Measurements from ENCODE around the gene MAP7.

MAP7 gene

DNA sequence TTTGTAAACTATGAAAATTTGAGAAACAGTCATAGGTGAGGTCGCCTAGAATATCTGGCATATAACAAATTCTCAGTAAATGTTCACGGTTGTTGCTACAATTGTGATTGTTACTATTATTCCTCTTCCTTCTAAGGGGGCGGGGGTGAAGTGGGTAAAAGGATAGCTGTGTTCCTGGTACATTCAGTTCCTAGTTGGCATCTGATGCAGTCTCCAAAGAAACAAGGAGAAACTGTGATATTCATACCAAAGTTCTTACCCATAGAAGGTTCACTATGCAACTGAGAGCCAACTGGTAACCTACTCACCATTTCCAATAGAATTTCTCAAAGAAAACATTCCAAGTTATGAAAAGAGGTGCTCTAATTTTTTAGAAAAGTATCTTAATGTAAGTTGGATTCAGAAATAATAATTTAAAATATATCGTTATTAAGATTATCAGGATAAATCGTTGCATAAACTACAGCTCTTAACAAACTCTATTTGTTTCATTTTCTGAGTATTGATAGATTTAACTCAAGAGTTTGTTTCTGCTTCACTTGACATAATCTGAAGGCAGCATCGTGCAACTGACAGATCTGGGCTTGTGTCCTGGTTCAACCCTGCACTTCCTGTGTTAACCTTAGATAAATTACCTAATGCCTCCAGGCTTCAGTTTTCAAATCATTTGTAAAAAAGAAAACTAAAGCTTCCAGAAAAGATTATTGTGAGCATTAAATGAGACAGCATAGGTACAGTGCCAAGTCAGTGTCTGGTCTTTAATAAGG is 13.3 kb upstream of the MAP7 start:
- DNase-seq = no peak

DNA sequence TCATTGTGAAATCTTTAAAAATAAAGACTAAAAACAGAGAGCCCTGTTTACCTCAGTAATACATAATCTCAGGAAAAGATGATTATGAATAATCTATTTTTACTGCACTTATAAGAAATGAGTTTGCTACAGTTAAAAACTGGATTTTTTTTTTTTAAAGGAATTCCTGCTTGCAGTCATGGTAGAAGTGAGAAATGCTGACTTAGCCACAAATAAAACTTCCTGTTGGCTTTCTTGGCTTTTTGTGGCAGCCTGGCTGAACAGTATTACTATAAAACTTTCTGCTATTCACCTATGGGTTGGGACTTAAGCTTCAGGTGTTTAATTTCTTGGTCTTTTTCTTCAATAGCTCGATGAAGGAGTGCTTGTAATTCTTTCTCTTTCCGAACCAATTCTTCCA is 12.0 kb upstream of the MAP7 start:
- DNase-seq = no peak

DNA sequence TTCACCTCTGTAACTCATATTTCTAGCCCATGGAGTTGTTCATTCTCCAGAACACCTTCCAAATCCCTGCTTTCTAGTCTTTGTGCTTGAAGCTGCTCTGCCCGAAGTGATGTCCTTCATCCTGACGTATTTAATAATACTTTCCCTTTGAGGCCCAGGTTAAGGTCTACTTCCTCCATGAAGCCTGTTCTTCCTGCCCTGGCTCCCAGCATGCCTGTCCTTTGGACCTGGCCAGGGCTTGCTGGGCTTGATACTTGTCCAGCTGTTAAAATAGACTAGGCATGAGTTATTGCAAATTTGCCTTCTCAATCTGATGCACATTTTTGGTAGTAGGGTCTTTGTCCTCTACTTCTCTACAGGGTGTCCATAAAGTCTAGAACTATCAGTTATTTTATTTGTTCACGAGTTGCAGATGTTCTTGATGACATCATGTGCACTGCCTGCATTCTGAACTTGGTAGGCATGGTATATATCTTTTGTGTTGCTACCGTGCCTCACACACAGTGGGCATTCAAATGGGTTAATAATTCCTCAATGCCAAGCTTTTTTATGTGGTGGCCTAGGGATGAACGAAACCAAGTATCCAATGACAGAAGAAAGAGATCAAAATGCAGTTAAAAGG is 3.1 kb upstream of the MAP7 start:
- no peak for DNase-seq

DNA sequence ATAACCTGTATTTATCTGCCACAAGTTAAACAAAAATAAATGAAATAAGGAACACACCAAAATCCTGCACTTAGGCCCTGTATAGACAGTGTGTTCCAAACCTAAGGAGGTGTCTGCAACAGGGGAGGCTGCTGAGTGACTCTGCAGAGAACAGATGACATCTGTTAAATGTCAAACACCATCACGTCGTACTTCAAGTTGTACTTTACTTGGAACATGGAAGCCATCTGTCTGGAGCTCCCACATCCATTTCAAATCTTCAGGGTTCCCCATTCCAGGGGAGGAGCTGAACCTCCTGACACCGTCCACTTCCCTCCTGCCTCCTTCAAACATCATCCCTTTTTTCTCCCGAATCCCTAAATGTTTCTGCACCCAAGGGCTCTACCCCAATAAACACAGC is 1.8 kb upstream of the MAP7 start:
- no peak for DNase-seq

DNA sequence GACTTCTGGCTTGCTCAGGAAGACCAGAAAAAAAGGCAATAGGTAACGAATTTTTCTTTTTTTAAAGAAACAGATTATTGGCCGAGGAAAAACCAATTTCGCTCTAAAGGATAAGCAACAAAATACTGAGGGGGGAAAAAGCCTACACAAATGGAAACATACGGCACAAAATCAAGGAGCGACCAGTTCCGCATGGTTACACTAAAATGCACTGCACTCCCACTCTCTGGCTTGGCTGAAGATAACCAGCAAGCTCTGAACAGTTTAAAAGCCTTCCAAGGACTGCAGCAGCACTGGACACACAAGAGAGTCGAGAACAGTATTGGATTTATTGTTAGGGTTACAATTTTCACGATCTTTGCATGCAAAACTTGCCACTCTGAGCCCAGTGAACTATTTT is 881 bp upstream of the MAP7 start:
- DNase-seq = no peak

DNA sequence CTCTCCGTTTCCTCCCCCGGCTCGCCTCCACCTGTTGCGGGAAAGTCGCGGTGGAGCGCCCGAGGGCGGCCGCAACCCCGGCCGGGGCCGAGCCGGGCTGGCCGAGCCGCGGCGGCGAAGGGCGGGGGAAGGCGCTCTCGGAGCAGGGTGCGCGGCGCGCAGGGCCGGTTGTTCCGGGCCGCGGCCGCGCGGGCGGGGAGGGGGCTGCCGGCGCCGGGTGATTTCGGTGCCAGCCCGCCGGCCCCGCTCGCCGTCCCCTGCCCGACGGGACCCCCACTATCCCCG is 235 bp downstream of the MAP7 start:
- peak; percentile 36 for DNase-seq

DNA sequence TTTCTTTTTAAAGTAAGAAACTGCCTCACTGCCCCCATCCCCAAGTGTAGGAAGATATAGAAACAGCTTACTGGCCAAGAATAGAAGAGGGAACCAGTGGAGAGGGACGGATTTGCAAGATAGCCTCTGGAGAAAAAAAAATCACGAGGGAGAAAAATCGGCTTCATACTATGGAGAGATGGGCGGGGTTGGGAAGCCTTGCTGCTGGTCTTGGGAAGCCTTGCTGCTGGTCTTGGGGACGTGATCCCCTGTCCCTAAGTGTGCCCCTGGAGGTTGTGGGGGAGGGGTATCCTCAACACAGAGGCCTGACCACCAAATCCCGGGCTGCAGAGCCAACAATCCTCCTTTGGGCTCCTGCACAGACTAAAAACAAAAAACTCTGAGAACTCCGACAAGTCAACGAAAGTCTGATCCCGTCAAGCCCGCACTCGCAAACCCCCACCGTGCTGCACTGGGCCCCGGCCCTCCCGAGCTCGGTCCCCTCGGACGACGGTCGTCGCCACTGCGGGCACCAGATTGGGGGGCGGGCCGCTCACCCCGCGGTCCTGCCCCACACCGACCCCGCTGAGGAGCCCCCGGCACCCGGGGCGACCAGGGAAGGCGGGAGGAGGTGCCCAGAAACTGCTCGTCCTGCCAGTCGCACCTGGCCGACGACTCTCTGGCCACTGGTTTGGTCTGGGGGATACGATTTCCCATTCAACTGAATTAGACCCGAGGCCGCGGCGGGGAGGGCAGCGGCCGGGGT is 750 bp downstream of the MAP7 start:
- peak; percentile 41 for DNase-seq

DNA sequence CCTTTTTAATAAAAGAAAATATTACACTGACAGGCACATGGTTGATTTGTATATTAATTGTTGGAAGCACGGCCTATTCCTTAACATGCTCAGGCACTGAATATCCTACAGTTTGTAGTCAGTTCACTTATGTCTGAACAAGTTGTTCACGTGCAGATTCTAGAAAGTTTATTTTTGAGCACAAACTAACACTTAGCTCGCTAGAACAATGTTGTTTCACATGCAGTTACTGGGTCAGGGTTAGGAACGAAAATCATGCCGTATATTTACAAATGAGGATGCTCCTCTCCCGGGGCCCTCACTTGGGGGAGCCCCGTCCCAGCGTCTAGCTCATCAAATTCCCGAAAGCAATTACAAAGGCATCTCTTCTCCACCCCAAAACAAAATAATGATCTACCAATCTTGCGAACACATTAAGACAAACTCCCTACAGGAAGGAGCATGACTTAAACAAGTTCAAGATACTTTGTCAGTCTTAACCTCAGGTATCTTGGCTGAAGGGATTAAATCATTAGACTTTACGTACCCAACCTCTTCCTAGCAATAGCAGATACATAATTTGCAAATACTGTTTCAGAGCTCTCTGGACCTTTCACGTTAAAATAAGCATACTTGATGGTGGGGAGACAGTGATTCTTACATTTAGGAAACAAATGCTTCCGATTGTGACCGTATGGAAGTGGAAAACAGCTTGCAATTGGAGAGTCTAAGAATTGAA is 1.5 kb downstream of the MAP7 start:
- no peak for DNase-seq

DNA sequence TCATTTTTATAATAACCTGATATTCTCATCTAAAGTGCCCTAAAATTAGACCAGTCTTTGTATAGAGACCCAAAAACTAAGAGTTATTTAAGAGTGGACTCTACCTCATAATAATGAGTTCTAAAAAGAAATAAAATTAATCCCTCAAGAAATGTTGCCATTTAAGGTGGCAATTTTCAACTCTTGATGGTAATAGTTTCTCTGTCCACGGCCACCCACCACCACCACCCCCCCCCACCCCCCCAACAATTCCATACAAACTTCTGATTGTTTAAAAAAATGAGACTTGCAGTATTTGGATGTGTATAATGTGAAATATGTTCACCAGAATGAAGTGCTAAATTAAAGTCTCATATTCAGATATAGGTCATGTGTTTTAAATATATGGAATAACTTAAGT is 2.4 kb downstream of the MAP7 start:
- DNase-seq = no peak

DNA sequence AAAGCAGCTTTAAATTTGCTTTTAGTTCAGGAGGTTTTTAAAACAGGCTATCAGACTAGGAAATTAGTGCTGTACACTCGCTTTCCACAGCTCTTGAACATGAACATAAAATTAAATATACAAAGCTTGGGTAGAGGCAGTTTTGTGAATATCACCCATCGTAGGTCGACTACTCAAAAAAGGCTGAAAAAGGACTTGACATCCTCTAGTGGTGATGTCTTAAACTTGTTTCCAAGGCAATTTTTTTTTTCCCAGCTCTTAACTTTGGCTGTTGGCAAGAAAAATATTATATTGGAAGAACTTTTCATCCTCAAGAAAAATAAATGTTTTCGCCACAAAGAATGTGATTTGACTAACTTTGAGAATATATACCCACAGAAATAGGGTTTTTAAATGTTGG is 2.9 kb downstream of the MAP7 start:
- DNase-seq = no peak

DNA sequence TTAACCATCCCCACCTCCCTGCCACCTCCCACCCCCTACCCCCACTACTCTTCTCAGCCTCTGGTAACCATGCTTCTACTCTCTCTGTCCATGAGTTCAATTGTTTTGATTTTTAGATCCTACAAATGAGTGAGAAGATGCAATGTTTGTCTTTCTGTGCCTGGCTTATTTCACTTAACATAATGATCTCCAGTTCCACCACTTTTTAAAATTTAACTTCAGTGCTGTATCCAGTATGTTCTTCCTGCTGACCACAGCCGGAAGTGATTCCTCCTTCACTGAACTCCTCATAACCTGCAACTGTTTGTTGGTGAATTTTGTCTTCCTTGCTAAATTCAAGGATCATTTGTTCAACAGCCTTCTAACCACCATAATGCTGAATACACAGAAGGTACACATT is 3.9 kb downstream of the MAP7 start:
- DNase-seq = no peak

DNA sequence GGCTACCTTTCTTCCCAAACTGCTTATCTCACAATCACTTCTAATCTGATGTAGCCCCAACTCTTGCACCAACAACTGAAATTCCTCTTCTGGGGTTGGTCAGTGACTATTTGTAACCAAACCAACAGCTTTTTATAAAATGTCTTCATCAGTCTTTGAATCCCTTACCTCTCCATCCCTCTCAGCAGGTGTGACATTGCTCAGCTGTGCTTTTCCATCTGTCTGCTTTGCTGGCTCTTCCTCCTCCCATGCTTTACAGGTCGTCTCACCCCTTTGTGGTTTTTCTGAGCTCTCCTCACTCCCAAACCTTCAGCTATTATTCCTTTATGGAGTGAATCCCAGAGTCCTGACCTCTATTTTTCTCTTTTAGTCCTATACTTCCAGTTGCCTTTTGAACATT is 5.9 kb downstream of the MAP7 start:
- no peak for DNase-seq

DNA sequence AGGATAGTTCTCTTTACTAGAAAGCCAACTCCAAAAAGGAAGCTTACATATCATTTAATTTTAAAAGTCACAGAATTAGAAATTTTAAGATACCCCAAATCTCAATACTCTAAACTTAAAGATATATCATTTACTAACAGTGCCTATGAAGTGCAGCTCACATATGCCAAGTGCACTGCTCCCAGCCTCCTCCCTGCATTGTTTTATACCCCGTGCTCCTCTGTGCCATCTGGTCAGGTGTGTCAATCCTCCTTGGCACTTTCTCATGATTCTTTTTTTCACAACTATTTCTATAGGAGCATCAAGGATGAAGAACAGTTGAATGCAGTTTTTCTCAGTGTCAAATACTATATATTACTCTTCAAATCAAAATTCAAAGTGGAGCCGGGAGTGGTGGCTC is 8.8 kb downstream of the MAP7 start:
- DNase-seq = no peak

DNA sequence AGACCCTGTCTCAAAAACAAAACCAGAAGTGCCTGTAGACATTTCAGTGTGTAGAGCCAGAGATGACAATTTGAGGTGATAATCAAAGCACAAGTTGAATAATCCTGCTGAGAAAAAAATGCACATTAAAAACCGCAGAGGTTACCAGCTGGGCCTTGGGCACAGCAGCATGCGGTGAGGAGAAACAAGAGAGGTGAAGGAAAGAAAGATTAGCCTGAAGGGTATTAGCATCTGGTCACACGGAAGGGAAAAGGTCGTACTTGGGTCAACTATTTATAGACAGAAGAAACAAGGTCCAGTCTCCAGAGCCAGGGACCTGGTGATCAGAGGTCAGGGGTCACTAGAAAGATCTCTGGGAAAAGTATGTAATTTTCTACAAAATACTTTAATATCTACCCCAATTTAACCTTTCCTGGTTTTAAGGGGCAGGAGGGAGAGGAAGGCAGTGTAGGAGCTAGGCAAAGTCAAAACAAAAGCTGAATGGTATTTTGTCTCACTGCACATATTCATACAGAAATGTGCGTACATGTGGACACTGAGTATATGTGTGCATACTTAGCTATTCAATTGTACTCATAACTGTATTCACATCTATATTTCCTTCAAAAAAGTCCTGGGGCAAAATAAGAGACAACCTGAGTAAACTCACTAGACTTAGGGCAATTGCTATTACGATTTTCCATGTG is 10.1 kb downstream of the MAP7 start:
- no peak for DNase-seq

DNA sequence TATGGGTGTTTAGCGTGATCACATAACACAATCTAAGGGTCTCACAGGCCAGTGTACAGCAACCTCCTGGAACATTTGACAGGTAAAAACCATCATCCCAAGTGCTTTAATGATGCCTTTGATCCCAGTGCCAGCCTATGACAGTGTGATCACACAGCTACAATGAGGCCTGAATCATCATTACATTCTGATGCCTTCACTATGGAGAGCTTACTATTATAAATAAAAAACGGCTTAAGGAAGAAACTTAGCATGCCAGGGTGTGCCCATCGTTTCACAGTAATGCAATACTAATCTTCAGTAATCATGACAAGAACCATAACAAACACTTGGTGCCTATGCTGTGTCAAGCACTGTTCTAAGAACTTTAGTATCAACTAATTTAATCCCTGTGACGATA is 11.4 kb downstream of the MAP7 start:
- DNase-seq = no peak

DNA sequence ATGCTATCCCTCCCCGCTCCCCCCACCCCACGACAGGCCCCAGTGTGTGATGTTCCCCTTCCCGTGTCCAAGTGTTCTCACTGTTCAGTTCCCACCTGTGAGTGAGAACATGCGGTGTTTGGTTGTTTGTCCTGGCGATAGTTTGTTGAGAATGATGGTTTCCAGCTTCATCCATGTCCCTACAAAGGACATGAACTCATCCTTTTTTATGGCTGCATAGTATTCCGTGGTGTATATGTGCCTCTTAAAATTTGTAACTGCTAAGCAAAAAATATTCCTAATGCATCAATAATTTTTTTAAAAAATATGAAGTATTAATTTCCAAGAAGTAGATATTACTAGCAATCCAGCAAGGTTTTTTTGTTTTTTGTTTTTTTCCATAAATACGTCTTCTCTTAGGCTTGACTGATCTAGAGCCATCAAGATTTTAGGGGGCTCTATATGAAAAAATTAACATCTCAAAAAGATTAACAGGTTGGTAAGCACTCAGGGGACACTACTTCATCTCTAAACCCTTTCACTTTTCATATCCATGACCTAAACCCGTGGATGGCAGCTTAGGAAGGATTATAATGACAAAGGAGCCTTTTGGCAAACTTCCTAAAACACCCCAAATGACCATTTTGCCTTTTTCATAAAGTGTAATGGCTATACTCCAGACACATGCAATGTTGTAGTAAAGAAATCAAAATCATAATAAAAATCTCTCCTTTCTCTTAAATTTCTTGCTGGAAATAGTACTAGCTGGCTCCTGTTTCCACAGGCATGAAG is 14.2 kb downstream of the MAP7 start:
- no peak for DNase-seq

DNA sequence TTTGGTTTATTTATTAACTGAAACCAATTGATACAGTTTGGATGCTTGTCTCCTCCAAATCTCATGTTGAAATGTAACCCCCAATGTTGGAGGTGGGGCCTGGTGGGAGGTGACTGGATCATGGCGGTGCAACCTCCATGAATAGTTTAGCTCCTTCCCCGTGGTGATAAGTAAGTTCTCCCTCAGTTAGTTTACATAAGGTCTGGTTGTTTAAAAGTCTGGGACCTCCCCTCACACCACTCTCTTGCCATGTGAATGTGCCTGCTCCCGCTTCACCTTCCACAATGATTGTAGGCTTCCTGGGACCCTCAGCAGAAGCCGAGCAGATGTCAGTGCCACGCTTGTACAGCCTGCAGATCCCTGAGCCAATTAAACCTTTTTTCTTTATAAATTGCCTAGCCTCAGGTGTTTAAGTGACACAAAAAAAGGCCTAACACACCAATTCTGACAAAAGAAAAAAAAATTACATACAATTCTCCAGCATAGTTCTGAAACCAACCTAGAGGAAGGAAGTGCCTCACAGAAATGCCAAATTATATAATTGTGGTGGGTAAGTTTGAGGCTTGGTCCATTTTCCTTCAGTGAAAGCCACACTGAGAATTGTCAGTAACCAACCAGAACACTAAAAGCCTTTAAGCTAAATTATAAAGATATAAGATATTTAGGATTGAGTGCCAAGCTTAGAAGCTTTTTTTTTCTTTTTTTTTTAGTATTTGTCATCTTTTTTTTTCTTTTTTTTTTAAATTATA is 15.0 kb downstream of the MAP7 start:
- no peak for DNase-seq

DNA sequence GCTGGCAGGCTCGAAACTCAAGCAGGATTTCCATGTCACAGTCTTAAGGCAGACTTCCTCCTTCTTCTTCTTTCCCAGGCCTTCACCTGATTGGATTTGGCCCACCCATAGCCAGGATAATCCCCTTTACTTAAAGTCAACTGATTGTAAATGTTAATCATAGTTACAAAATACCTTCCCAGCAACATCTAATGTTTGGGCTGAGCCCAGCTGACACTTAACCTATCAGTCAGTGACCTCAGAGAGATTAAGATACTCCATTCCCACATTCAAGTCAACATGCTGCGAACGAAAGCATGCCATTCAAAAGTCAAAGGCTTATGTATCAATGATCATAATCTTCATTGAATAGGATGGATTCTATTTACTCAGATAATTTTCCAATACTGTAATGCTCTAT is 16.0 kb downstream of the MAP7 start:
- no peak for DNase-seq

DNA sequence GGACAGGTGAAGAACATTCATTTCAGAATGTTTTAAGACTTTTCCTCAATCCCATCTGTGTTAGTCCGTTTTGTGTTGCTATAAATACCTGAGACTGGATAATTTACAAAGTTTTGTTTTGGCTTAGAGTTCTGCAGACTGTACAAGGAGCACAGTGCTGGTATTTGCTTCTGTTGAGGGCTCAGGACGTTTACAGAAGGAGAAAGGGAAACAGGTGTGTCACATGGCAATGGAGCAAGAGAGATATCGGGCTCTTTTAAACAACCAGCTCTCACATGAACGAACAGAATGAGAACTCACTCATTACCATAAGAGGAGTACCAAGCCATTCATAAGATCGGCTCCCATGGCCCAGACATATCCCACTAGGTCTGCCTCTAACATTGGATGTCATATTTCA is 16.7 kb downstream of the MAP7 start:
- DNase-seq = no peak

DNA sequence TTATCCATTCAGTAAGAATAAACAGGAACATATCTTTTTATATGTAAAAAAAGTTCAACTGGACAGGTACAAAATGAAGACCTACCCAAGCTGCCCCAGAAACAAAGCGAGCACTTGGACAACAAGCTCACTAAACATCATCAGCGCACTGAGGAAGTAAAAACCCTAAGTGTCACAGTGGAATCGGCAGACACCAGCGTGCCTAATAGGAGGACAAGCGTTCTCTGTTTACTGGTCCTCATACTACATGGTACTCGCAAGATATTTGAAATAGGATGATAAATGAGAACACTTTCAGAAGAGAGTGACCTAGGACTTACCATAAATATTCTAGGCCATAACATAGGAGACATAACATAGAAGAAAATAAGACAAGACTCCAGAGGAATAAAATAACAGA is 18.2 kb downstream of the MAP7 start:
- DNase-seq = no peak

DNA sequence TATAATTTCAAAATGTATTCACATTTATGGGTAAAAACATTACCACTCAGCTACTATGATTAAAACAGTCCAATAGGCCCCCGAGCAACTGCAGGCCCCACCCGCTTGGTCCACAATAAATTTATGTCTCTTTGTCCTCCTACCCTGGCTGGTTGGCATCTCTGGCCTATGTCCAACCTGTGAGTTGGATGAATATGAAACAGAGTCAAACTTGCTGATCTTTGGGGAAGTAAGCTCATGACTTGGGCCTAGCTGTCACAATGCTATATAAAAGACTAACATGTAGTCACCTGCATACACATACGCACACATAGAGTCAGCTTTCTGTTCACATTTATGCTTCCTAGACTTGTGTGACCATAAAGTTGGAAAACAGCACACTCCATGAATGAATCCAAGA is 20.5 kb downstream of the MAP7 start:
- DNase-seq = no peak

DNA sequence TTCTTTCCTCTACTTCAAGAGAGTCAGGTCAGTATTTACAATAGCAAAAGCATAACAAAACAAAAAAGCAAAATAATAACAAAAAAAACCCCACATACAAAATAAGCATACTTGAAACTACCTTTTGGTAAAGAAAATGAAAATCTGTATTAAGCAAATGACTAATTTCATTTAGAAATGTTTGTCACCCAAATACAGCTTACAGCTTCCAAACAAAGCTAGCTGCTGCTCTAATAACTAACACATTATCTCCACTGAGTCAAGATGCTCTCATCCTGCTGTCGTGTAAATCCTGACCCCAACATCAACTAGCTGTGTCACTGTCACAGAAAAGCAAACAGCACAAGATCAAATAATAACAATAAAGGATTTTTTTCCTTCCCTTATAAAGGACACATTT is 21.7 kb downstream of the MAP7 start:
- no peak for DNase-seq
